SK-N-SH treated with all-trans-retinoic acid at 6 μM for 48 hours (cell line): ENCODE results near the gene TEX36.

ENCODE experiments used
- ATAC-seq: fragments of 200-7000 bp; cut with Tn5 transposase; 3 replicates; pipeline ENCODE4 v1.9.1; 2020; ENCODE audit warnings: mild to moderate bottlenecking, moderate library complexity
- ARNTL ChIP-seq: fragments of 450-650 bp; formaldehyde crosslinking; IDR thresholded peaks from 2 replicates; pipeline ENCODE4 v1.5.0; 2020; ENCODE audit warnings: low read depth, mild to moderate bottlenecking, moderate library complexity, borderline replicate concordance
- BACH2 ChIP-seq: fragments of 250-450 bp; sonication (Bioruptor Pico); IDR thresholded peaks from 2 replicates; pipeline ENCODE4 v1.9.0; 2021; ENCODE audit warnings: mild to moderate bottlenecking, borderline replicate concordance
- CSDC2 ChIP-seq: fragments of 250-450 bp; sonication (Bioruptor Pico); IDR thresholded peaks from 2 replicates; pipeline ENCODE4 v1.5.0; 2020; ENCODE audit warnings: mild to moderate bottlenecking, moderate library complexity
- ESRRG ChIP-seq: fragments of 250-450 bp; sonication (Bioruptor Pico); IDR thresholded peaks from 2 replicates; pipeline ENCODE4 v1.6.1; 2021; ENCODE audit warnings: mild to moderate bottlenecking
- GLIS3 ChIP-seq: fragments of 250-450 bp; sonication (Bioruptor Pico); IDR thresholded peaks from 2 replicates; pipeline ENCODE4 v1.5.0; 2020; ENCODE audit warnings: mild to moderate bottlenecking, moderate library complexity
- ISL1 ChIP-seq: fragments of 250-450 bp; sonication (Bioruptor Pico); IDR thresholded peaks from 2 replicates; pipeline ENCODE4 v2.1.2; 2022; ENCODE audit warnings: mild to moderate bottlenecking, moderate library complexity
- OSR1 ChIP-seq: fragments of 250-450 bp; sonication (Bioruptor Pico); IDR thresholded peaks from 2 replicates; pipeline ENCODE4 v1.8.0; 2022; ENCODE audit warnings: moderate library complexity, mild to moderate bottlenecking, inconsistent platforms
- PPARA ChIP-seq: fragments of 250-450 bp; sonication (Bioruptor Pico); IDR thresholded peaks from 2 replicates; pipeline ENCODE4 v1.5.0; 2020; ENCODE audit warnings: mild to moderate bottlenecking, borderline replicate concordance
- RARB ChIP-seq: fragments of 250-450 bp; sonication (Bioruptor Pico); IDR thresholded peaks from 2 replicates; pipeline ENCODE4 v1.8.0; 2021; ENCODE audit warnings: mild to moderate bottlenecking, moderate library complexity
- SNAI2 ChIP-seq: fragments of 250-450 bp; sonication (Bioruptor Pico); IDR thresholded peaks from 2 replicates; pipeline ENCODE4 v1.5.0; 2020; ENCODE audit warnings: mild to moderate bottlenecking, moderate library complexity
- TCF4 ChIP-seq: fragments of 250-450 bp; sonication (Bioruptor Pico); IDR thresholded peaks from 2 replicates; pipeline ENCODE4 v1.8.0; 2021; ENCODE audit warnings: mild to moderate bottlenecking, moderate library complexity, borderline replicate concordance
- TOX ChIP-seq: fragments of 250-450 bp; sonication (Bioruptor Pico); IDR thresholded peaks from 2 replicates; pipeline ENCODE4 v1.8.0; 2021; ENCODE audit warnings: mild to moderate bottlenecking, moderate library complexity, borderline replicate concordance
- TSHZ2 ChIP-seq: fragments of 250-450 bp; sonication (Bioruptor Pico); IDR thresholded peaks from 2 replicates; pipeline ENCODE4 v1.5.0; 2020; ENCODE audit warnings: mild to moderate bottlenecking, moderate library complexity
- ZC3H10 ChIP-seq: fragments of 250-450 bp; sonication (Bioruptor Pico); IDR thresholded peaks from 2 replicates; pipeline ENCODE4 v1.5.1; 2021; ENCODE audit warnings: mild to moderate bottlenecking, moderate library complexity
- ZFP3 ChIP-seq: fragments of 250-450 bp; sonication (Bioruptor Pico); IDR thresholded peaks from 2 replicates; pipeline ENCODE4 v1.5.0; 2020; ENCODE audit warnings: mild to moderate bottlenecking, moderate library complexity
- ZFP30 ChIP-seq: fragments of 450-650 bp; formaldehyde crosslinking; IDR thresholded peaks from 2 replicates; pipeline ENCODE4 v1.5.0; 2022; ENCODE audit warnings: mild to moderate bottlenecking, moderate library complexity
- ZNF565 ChIP-seq: fragments of 450-650 bp; formaldehyde crosslinking; conservative IDR thresholded peaks from 2 replicates; pipeline ENCODE4 v1.5.0; 2020; ENCODE audit warnings: low read depth, mild to moderate bottlenecking, moderate library complexity
- ZNF70 ChIP-seq: fragments of 450-650 bp; formaldehyde crosslinking; IDR thresholded peaks from 2 replicates; pipeline ENCODE4 v1.5.0; 2020; ENCODE audit warnings: mild to moderate bottlenecking, moderate library complexity
- ZNF8 ChIP-seq: fragments of 450-650 bp; formaldehyde crosslinking; IDR thresholded peaks from 2 replicates; pipeline ENCODE4 v1.5.0; 2020; ENCODE audit warnings: mild to moderate bottlenecking, moderate library complexity
- TF ChIP-seq, protein P1 (sequence below): fragments of 250-450 bp; sonication (Bioruptor Pico); IDR thresholded peaks from 2 replicates; pipeline ENCODE4 v1.5.1; 2020; ENCODE audit warnings: low read depth, mild to moderate bottlenecking, moderate library complexity
- TF ChIP-seq, protein P2 (sequence below): fragments of 250-450 bp; sonication (Bioruptor Pico); IDR thresholded peaks from 2 replicates; pipeline ENCODE4 v1.8.0; 2020; ENCODE audit warnings: mild to moderate bottlenecking, moderate library complexity, borderline replicate concordance

Gene TEX36

GRCh38 chr10:125692196-125692595 is 9.2 kb upstream of the TEX36 start:
- TF ChIP-seq RARB (no peak), TSHZ2 (CRISPR knock-in tag) (no peak), TCF4 (CRISPR knock-in tag) (no peak)
- TF ChIP-seq, protein P1, sequence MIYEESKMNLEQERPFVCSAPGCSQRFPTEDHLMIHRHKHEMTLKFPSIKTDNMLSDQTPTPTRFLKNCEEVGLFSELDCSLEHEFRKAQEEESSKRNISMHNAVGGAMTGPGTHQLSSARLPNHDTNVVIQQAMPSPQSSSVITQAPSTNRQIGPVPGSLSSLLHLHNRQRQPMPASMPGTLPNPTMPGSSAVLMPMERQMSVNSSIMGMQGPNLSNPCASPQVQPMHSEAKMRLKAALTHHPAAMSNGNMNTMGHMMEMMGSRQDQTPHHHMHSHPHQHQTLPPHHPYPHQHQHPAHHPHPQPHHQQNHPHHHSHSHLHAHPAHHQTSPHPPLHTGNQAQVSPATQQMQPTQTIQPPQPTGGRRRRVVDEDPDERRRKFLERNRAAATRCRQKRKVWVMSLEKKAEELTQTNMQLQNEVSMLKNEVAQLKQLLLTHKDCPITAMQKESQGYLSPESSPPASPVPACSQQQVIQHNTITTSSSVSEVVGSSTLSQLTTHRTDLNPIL (CRISPR knock-in tag), result no peak
- TF ChIP-seq, protein P2, sequence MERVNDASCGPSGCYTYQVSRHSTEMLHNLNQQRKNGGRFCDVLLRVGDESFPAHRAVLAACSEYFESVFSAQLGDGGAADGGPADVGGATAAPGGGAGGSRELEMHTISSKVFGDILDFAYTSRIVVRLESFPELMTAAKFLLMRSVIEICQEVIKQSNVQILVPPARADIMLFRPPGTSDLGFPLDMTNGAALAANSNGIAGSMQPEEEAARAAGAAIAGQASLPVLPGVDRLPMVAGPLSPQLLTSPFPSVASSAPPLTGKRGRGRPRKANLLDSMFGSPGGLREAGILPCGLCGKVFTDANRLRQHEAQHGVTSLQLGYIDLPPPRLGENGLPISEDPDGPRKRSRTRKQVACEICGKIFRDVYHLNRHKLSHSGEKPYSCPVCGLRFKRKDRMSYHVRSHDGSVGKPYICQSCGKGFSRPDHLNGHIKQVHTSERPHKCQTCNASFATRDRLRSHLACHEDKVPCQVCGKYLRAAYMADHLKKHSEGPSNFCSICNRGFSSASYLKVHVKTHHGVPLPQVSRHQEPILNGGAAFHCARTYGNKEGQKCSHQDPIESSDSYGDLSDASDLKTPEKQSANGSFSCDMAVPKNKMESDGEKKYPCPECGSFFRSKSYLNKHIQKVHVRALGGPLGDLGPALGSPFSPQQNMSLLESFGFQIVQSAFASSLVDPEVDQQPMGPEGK (CRISPR knock-in tag), result no peak
- no peak for ATAC-seq

- ATAC-seq, result no peak
- TF ChIP-seq ZNF565 (CRISPR knock-in tag) (no peak), OSR1 (CRISPR knock-in tag) (no peak), ZNF70 (no peak)
- TF ChIP-seq, protein P2 (CRISPR knock-in tag), result no peak
These were observed 8.4 kb upstream of the TEX36 start for GRCh38 chr10:125691160-125691981.

- ATAC-seq, result no peak
- TF ChIP-seq ZNF70 (no peak), PPARA (CRISPR knock-in tag) (no peak), ZC3H10 (CRISPR knock-in tag) (no peak), RARB (no peak), BACH2 (CRISPR knock-in tag) (no peak), ARNTL (CRISPR knock-in tag) (no peak), TCF4 (CRISPR knock-in tag) (no peak), SNAI2 (CRISPR knock-in tag) (no peak), ISL1 (no peak), OSR1 (CRISPR knock-in tag) (no peak), ZFP30 (CRISPR knock-in tag) (no peak), TSHZ2 (CRISPR knock-in tag) (no peak), ZNF8 (CRISPR knock-in tag) (no peak), CSDC2 (no peak), TOX (CRISPR knock-in tag) (no peak), GLIS3 (CRISPR knock-in tag) (no peak), ESRRG (no peak), ZFP3 (no peak)
- TF ChIP-seq, protein P2 (CRISPR knock-in tag), result no peak
These were observed 7.1 kb upstream of the TEX36 start for GRCh38 chr10:125689955-125690569.
